ENCODE results near the gene SARS2.
A peak's percentile ranks its signal among the peaks of the same experiment; 100 is the strongest.
"Not testable (repeated sequence)": the region's sequence is repeated elsewhere in the genome, so short reads cannot be mapped to it uniquely, and the experiment has no call there.

Gene SARS2

DNA sequence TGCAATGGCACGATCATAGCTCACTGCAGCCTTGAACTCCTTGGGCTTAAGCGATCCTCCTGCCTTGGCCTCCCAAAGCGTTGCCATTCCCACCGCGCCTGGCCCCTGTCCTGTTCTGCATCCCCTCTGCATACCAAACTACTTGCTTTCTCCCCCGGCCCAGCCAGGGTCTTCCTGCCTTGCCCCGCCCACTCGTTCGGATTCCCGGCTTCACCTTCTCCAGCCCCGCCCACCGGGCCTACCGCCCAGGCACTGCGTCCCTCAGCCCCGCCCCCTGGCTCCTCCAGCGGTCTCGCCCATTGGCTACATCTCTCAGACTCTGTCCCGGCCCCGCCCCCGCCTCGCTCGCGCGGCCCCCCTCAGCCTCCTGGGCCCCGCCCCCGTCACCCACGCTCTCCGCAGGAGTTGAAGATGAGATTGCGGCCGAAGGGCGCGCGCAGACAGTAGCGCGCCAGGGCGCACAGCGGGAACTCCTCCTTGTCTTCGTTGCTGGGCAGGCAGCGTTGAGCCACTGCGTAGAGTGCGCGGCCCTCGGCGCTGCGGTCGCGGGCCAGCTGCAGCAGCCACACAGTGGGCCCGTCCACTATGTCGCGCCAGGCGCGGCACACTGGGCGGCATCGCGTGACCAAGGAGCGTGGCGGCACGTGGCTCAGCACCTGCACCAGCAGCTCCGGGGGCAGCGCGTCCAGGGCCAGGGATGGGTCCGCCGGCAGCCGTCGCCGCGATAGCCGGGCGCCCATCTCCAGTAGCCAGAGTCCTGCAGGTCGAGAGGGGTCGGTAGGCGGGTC is 19.2 kb upstream of the SARS2 start:
- no peak overlapping the region for H3K27ac ChIP-seq
- no peak for DNase-seq (ENCODE audit: low read depth, low spot score)

DNA sequence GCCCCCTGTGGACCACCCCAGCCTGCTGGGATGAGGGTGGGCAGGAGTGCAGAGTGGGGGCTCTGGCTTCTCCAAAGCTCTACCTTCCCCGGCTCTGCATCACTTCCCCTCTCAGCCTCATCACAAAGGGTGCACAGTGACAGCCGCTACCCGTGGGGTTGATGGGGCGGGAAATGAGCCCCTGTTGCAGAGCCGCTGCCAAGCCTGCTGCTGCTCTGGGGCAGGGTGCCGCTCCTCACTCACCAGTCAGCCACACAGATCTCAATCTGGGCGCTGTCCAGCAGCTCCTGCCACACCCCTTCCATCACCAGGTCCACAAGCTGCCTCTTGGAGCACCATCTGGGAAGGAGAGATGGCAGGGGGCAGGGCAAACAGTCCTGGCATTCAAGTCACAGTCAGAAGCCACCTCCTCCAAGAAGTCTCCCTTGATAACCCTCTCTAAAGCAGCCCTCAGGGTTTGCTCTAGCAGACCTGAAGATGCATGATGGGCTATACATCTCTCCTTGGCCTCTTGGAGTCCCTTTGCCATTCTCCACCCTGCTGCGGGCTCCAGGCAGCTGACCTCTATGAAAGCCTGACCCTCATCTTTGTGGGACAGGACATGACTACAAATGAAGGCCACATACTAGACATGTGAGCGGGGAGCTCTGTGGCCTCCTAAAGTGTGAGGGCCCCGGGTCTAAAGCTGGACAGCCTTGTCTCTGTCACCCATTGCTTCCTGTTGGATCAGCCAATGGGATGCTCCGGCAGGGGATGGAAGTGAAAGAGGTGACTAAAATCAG is 15.9 kb upstream of the SARS2 start:
- H3K27ac ChIP-seq: no peak overlapping the region
- no peak for DNase-seq (ENCODE audit: low read depth, low spot score)

- no peak overlapping the region for H3K27ac ChIP-seq
- no peak for DNase-seq (ENCODE audit: low read depth, low spot score)
These were observed 15.1 kb upstream of the SARS2 start for GRCh38 chr19:38945562-38946228.

DNA sequence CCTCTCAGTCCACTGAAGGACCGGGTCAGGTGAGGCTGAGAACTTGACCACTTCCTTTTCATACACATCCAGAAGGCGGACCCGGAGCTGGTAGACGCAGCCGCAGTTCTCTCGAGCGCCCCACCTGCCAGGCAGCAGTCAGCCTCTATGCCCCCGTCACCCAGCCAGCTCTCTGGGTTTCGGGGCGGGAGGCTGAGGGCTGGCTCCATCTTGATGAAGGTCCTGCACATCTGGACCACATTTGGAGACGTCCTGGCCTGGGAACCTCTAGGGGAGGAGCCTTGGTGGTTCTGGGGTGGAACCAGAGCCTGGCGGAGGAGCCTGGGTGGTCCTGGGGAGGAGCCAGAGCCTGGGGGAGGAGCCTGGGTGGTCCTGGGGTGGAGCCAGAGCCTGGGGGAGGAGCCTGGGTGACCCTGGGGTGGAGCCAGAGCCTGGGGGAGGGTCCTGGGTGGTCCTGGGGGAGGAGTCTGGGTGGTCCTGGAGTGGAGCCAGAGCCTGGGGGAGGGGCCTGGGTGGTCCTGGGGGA is 14.5 kb upstream of the SARS2 start:
- H3K27ac ChIP-seq: no peak overlapping the region
- no peak for DNase-seq (ENCODE audit: low read depth, low spot score)

DNA sequence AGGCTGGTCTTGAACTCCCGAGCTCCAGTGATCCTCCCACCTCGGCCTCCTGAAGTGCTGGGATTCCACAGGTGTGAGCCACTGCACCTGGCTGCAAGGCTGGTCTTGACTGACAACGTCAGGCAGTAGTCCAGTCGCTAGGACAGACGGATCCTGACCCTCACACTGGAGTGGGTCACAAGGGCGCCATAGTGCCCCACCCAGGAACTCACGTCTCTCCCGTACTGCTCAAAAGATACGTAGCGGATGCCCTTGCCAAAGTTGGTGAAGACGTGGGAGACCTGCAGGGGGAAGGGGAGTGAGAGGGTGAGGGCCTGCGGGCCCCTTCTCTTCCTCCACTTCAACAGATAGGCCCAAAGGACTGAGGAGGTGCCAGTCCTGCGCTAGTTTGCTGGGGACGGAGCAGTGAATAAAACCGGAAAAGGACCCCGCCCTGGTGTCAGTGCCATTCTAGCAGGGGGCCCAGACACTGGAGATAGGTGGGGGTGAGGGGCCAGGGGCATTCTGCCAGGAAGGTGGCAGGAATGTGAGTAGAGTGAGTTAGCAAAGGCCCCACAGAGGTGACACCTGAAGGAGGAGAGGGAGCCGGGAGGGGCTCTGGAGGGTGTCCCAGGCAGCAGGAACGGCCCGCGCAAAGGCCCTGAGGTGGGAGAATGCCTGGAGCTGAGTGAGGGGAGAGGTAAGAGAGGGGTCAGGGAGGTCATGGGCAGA is 12.1 kb upstream of the SARS2 start:
- DNase-seq (ENCODE audit: low read depth, low spot score): no peak
- no peak overlapping the region for H3K27ac ChIP-seq

- DNase-seq (ENCODE audit: low read depth, low spot score): no peak
- H3K27ac ChIP-seq: no peak overlapping the region
These were observed 11.4 kb upstream of the SARS2 start for GRCh38 chr19:38941979-38942378.

GRCh38 chr19:38941466-38941865 is 10.9 kb upstream of the SARS2 start:
- not testable (repeated sequence) for DNase-seq (ENCODE audit: low read depth, low spot score); H3K27ac ChIP-seq

DNA sequence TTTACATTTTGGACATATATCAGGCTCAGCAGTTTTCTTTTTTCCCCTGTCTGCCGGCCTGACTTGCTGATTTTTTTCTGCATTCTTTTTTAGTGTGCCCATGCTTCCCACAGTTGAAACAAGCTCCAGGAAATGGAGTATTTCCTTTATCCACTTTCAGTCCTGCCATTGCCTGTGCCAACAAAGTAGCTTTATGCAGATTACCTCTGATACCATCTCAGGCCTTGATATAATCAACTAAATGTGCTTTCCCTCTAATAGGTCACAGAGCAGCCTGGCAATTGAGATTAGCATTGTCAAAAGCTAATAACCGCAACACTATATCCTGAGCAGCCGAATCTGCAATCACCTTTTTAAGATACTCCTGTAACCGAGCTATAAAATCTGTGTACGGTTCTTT is 9.4 kb upstream of the SARS2 start:
- H3K27ac ChIP-seq: no peak overlapping the region
- no peak for DNase-seq (ENCODE audit: low read depth, low spot score)

GRCh38 chr19:38933544-38933943 is 3.0 kb upstream of the SARS2 start:
- H3K27ac ChIP-seq: no peak overlapping the region
- no peak for DNase-seq (ENCODE audit: low read depth, low spot score)

- no peak for DNase-seq (ENCODE audit: low read depth, low spot score)
- H3K27ac ChIP-seq: no peak overlapping the region
These were observed 2.0 kb upstream of the SARS2 start for GRCh38 chr19:38932425-38933179.

DNA sequence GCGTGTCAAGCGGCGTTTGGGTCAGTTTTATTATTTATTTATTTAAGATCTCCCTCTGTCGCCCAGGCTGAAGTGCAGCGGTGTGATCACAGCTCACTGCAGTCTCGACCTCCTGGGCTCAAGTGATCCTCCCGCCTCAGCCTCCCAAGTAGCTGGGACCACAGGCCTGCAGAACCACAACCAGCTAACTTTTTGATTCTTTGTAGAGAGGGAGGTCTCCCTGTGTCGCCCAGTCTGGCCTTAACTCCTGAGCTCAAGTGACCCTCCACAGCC is 894 bp upstream of the SARS2 start:
- DNase-seq (ENCODE audit: low read depth, low spot score): no peak
- H3K27ac ChIP-seq: peak overlapping the region; percentile 83

- H3K27ac ChIP-seq: peak within 1 kb of the TSS; percentile 83
- peak; percentile 96 for DNase-seq (ENCODE audit: low read depth, low spot score)
These were observed 385 bp upstream of the SARS2 start, which contains the start of gene MRPS12 for GRCh38 chr19:38930776-38931520. TSS of gene MRPS12 (plus strand) at chr19:38930944. CDS start at chr19:38931295, 351 bp downstream.

DNA sequence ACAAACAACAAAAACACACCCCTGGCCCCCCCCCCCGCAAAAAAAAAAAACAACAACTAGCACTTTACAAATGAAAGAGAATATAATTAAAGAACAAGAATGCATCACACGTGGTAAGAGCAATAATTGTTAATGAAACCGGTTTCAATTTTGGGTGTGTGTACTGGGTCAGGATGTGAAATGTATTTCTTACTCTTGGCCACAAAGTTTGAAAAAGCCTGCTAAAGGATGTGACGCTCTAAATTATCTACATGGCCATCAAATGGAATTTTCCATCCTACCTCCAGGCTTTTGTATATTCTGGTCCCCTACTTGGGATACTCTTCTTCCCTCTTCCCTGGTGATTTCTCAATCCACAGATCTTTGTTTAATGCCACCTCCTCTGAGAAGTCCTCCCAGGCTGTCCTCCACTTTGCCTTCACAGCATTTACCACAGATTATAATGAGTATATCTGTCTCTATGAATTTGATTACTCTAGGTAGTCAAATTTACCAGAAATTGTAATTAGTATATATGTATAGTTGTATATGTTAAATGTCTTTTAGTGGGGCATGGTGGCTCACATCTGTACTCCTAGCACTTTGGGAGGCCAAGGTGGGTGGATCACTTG is 2.1 kb downstream of the SARS2 start:
- no peak for DNase-seq (ENCODE audit: low read depth, low spot score)
- H3K27ac ChIP-seq: no peak overlapping the region

DNA sequence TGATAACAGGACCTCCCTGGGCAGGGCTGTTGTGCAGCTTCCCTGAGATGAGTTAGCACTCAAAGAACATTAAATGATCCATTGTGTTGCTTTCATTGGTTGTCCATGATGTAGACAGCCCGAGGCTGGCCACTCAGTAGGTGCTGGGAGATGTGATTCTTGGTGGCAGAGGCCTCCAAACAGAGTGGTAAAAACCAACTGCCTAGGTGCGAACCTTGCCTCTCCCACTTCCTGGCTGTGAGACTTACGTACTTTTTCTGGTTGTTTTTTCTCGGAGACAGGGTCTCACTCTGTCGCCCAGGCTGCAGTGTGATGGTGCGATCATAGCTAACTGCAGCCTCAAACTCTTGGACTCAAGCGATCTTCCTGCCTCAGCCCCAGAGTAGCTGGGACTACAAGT is 6.2 kb downstream of the SARS2 start:
- no peak overlapping the region for H3K27ac ChIP-seq
- no peak for DNase-seq (ENCODE audit: low read depth, low spot score)

DNA sequence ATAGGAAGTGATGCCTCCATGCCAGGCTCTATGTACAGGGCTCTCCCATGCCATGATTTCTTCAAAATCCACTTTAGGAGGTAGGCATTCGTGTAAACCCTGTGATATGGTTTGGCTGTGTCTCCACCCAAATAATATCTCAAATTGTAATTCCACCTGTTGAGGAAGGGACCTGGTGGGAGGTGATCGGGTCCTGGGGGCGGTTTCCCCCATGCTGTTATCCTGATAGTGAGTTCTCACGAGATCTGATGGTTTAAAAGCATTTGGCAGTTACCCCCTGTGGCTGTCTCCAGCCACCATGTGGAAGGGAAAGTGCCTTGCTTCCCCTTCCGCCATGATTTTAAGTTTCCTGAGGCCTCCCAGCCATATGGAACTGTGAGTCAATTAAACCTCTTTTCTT is 8.1 kb downstream of the SARS2 start:
- no peak for DNase-seq (ENCODE audit: low read depth, low spot score)
- H3K27ac ChIP-seq: no peak overlapping the region

DNA sequence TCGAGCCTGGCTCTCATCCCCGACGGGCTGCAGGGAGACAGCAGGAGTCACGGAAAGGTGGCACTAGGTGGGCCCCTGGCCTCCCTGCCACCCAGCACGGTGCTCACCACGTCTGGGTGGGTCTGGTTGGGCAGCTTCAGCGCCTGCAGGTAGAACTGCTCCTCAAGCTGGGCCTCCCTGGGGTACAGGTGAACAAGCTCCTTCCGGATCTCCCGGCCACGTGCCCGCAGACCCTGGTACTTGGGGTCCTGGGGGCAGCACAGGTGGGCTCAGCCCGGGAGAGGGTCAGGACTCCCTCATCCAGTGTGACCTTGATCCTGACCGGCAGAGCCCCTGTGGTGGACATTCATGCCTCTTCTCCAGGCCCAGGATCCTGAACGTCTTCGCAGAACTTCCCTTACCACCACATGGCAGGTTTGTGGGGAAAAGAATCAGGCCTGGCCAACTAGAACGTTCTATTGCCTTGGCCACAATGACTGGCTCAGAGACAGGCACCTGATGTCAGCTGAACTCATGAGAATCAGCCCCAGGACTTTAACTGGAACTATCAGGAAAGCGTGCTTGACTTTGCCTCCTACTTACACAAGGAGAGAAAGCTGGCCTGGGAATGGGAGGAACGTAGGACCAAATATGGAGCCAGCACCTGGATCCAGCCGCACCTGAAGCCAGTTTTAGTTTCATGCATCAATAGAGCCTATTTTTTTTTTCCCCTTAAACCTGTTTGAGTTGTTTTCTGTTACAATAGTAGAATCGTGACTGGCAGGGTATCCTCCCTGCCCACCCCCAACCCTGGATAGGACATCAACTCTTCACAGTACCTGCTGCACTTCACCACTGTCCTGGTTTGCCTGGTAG is 8.9 kb downstream of the SARS2 start:
- no peak for DNase-seq (ENCODE audit: low read depth, low spot score)
- H3K27ac ChIP-seq: no peak overlapping the region

DNA sequence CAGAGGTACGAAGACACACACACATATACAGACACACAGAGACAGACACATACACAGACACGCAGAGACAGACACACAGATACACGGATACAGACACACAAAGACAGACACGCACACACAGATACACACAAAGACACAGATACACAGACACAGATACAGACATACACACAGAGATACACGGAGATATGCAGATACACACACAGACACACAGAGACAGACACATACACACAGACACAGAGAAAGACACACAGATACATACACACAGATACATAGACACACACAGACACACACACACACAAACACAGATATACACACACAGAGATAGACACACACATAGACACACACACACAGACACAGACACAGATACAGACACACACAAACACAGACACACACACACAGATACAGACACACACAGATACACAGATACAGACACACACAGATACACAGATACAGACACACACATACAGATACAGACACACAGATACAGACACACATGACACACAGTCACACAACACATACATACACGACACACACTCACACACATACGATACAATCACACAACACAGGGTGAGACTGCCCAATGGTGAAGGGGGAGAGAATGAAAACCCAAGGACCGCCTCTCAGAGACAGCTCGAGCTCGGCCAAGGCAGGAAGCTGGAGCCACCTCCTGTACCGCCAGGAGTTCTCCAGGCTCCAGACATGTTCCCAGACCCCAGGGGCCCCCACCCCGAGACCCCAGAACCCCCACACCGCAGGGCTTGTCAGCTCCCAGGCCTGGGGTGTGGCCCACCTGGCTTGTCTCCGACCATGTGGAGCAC is 9.8 kb downstream of the SARS2 start:
- no peak overlapping the region for H3K27ac ChIP-seq
- DNase-seq (ENCODE audit: low read depth, low spot score): no peak

Measured in epithelial cell of prostate (primary cell).